ENCODE results near the gene IQCB1.
"Not testable (repeated sequence)": the region's sequence is repeated elsewhere in the genome, so short reads cannot be mapped to it uniquely, and the experiment has no call there.

IQCB1 gene

DNA sequence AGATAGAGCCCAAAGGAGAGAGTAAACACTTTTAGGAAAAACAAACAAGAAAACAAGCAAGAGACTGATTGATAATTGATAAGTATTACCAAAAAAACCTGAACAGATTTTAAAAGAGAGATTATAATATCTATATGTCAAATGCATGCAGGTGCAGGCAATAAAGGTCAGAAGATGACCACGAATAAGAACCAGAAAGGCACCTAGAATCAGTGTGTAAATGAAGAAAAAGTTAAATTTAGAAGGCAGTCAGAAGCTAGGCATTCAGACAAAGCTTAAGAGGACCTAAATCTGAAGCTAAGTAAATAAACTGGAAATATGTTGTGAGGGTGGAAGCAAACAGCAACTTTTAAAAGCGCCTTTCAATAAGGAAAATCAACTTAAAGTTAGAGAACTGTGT lies 16.3 kb downstream of the IQCB1 start:
- in situ Hi-C loops (cut with MboI; ENCODE audit: low sequenced_read_pairs) = no loop called here

DNA sequence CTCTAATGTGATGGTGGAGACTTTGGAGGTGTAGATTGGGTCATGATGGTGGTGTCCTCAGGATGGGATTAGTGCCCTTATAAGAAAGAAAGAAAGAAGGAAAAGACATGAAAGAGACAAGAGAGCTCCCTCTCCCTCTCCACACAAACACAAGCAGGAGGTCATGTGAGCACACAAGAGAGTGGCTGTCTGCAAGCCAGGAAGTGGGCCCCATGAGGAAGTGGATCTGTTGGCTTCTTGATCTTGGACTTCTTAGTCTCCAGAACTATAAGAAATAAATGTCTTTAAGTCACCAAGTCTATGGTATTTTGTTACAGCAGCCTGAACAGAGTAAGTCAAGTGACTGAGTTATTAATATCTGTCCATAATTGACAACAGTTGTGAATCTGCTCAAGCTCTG lies 17.1 kb downstream of the IQCB1 start:
- in situ Hi-C loops (cut with MboI; ENCODE audit: low sequenced_read_pairs) = no loop called here

DNA sequence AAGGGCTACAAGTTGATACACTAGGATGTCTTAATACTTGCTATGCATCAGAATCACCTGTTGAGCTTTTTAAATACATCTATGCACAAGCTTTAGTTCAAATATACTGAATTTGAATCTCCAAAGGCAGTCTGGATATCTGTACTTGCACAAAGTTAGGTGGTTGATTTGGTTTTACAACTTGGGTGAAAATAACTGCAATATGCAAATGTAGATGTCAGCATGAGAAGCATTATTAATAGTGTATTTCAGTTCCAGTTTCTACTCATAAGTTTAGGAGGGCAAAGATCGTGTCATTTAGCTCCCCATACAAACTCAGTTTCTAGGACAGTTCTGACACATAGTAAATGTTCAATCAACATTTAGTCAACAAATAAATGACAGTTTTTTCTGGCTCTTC lies 25.6 kb downstream of the IQCB1 start:
- in situ Hi-C loops (cut with MboI; ENCODE audit: low sequenced_read_pairs) = no loop called here

DNA sequence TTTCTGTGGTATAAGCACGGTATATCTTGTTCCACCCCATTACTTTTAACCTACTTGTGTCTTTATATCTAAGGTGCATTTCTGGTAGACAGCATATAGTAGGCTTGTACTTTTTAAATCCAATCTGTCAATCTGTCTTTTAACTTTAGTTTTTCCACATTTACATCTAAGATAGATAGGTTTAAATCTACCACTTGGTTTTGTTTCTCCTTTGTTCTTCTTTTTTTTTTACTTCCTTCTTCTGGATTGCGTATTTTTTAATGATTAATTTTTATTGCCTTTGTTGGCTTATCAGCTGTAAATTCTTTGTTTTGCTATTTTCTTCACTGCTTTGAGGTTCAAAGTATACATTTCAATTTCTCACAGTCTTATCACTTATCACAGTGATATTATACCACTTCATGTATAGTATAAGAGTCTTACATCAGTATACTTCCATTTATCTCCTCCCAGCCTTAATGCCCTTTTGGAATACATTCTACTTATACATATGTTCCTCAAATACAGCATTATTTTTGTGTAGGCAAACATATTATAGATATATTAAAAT lies 31.0 kb downstream of the IQCB1 start:
- in situ Hi-C loops (cut with MboI; ENCODE audit: low sequenced_read_pairs) = no loop called here

DNA sequence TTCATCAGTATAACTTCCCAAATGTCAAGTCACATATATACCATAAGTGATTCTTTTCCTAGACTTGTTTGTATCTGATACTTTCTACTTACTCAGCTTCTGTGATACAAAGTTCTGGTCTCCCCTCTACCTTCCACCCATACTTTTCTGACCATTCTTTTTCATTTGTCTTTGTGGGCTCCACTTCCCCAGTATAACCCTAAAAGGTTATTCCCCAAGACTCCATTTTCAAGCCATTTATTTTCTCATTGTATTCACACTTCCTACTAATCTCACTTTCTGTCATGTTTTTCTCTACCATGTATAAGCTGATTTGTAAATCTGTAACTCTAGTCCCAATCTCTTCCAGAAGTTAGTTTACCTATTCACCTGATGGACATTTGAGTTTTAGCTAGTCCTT lies 34.0 kb downstream of the IQCB1 start:
- in situ Hi-C loops (cut with MboI; ENCODE audit: low sequenced_read_pairs) = no loop called here

DNA sequence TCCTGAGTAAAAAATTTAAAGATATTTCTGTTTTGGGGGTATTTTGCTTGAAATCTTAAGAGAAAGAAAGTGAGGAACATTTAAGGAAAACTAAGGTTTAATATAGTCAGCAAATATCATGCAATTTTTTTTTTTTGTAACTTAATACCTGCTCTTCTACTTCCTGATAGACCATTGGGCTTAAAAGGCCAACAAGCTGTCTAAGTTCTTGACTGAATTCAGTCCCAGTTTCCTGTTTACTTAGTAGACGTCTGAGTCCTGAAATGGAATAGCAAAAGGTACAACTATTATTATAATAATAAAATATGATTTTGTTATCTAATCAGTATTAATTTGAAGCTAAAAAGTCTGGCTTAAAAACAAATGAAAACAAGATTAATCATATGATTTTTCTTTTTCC lies 37.9 kb downstream of the IQCB1 start:
- in situ Hi-C loops (cut with MboI; ENCODE audit: low sequenced_read_pairs) = no loop called here

DNA sequence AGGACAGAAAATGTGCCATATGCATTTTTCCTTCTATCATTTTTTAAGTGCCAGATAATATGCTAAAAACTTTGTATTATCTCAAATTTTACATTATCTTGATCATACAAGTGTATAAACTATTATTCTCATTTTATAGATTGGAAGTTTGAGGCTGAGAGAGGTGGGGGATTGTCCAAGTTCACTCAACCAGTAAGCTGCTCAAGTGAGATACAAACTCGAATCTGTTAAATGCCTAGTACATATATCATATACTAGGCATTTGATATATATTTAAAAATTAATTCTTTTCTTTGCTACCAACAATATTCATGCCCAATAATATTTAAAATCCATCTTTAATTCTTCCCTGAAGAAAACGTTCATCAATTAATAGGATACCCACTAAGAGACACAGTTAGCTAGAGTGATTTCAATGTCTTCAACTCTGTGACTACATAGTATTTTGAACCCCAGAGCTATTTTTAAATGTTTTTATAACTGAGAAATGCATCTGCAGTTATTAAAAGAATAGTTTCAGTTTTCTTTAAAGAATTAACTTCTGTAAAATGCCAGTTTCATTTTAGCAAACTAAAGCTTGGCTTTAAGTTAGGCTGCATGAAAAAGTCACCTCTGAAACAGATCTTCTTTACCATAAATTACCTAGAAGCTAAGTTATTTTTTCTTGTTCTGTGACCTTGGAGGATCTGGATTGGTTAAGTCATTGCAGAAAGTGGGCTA lies 40.4 kb downstream of the IQCB1 start:
- in situ Hi-C loops (cut with MboI; ENCODE audit: low sequenced_read_pairs) = no loop called here

DNA sequence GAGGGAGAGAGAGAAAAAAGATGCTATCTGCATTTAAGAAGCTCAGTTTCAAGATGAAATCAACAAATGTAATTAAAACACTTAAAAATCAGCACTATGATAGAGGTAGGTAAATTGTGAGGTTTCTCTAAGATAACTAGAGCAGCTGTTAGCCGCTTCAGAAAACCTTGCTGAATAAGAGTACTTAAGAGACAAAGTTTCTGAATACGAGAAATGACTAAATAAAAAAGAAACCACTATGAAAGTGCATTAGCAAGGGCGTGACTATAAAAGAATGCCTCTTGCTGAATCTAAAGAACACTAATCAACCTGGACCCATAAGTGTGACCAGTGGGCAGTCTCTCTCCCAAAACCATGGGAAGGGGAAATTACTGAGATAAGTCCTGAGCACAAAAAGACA lies 41.8 kb downstream of the IQCB1 start:
- in situ Hi-C loops (cut with MboI; ENCODE audit: low sequenced_read_pairs) = no loop called here

DNA sequence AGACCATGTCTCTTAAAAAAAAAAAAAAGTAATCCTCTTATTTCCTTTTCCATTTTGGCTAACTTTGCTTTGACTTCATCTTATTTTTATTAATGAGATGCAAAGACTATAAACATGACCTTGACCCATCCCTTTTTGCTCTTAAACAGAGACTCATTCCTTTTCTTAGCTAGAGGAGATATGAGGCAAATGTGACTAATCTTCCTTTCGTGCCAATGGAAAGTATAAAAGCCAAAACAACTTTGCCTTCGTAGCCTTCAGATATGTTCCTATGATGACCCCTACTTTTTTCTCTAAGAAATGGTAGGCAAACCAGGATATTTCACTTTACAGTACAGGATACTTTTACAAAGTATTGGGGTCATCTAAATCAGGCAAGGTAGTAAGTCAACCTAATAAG lies 48.4 kb downstream of the IQCB1 start:
- in situ Hi-C loops (cut with MboI; ENCODE audit: low sequenced_read_pairs) = no loop called here

DNA sequence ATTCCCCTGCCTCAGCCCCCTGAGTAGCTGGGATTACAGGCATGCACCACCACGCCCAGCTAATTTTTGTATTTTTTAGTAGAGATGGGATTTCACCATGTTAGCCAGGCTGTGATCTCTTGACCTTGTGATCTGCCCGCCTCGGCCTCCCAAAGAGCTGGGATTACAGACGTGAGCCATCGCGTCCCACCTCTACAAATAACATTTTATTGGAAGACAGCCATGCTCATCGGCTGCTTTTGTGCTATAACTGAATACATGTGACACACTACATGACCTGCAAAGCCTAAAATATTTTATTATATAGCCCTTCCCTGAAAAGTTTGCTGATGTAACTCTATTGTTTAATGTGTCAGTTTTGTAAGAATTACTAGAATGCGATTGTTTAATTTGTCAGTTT lies 52.1 kb downstream of the IQCB1 start:
- in situ Hi-C loops (cut with MboI; ENCODE audit: low sequenced_read_pairs) = not testable (repeated sequence)

DNA sequence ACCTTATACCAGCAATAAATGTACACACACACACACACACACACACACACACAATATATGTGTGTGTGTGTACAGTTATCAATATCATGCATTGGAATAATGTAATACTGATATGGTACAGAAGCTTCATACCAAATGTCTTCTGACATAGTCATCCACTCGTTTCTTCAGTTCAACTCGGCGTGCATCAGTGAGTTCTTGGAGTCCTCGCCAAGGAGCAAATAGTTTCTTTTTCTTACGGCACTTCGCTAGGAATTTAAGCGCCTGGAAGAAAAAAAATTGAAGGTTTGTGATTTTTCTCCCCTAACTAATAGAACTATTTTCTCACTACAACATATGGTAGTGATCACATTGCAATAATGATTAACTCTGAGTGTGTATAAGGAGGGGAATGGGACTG lies 53.2 kb downstream of the IQCB1 start:
- in situ Hi-C loops (cut with MboI; ENCODE audit: low sequenced_read_pairs) = no loop called here

DNA sequence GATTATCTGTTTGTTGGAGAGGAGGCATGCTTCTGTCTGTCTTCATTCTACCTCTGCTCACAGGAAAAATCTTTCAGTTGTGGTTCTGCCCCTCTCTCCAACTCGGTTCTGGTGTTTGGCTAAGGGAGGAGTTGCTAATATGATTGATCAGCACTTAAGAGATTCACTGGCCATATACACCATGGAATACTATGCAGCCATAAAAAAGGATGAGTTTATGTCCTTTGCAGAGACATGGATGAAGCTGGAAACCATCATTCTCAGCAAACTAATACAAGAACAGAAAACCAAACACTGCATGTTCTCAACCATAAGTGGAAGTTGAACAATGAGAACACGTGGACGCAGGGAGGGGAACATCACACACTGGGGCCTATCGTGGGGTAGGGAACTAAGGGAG lies 59.8 kb downstream of the IQCB1 start:
- in situ Hi-C loops (cut with MboI; ENCODE audit: low sequenced_read_pairs) = not testable (repeated sequence)

DNA sequence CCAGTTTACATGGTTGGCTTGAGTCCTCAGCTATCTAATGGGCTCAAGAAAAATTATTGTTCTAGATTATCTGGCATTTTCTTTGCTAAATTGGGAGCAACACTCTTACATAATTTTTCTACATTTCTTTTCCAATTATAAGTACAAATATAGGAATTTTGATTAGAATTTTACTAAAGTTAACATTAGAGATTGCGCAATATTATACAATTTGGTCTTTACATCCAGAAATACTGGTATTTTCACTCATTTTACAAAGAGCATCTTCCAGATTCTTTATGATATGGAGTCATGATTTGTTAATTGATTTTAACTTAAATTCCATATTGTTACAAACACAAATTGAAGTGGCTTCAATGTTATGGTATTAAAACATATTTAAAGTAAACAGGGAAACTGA lies 65.6 kb downstream of the IQCB1 start:
- in situ Hi-C loops (cut with MboI; ENCODE audit: low sequenced_read_pairs) = no loop called here

DNA sequence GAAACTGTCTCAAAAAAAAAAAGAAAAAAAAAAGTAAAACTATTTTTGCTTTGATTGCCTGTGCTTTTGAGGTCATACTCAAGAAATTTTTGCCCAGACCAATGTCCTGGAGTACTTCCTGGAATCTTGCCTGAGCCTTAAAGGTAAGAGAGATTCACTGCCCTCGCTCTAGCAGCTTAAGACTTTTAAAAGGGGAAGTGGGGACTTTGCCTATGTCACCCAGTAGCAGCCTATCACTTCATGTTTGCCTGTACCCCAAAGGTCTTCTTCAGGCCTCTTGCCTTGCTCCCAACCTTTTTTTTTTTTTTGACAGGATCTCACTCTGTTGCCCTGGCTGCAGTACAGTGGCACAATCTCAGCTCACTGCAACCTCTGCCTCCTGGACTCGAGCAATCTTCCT lies 66.4 kb downstream of the IQCB1 start:
- in situ Hi-C loops (cut with MboI; ENCODE audit: low sequenced_read_pairs) = no loop called here

DNA sequence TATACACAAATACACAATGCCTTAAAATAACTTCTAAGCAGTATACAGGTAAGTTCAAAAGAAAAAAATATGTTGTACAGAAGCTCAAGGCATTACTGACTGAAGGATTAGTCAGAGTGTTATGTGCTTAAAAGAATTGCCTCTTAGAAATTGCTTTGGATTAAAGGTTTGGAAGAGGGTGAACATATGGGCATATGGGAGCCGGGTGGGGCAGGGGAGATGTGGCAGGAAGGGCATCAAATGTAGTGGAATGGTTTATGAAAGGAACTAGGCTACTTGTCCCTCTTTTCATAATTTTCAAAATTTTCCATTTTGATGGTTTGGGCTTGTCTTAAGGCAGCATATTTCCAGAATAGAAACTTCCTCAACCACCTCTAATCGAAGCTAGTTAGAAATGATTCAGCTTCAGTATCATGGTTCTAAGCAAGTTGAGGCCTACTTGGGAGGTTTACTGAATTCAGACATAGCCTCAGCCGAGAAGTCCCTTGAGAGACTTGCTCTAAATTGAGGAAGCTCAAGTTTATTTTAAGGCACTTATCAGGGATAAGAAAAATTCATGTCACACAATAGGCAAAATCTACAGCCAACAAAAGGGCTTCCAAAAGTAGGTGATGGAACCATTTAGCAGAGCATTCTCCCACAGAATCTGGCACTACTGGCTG lies 75.2 kb downstream of the IQCB1 start:
- in situ Hi-C loops (cut with MboI; ENCODE audit: low sequenced_read_pairs) = no loop called here

DNA sequence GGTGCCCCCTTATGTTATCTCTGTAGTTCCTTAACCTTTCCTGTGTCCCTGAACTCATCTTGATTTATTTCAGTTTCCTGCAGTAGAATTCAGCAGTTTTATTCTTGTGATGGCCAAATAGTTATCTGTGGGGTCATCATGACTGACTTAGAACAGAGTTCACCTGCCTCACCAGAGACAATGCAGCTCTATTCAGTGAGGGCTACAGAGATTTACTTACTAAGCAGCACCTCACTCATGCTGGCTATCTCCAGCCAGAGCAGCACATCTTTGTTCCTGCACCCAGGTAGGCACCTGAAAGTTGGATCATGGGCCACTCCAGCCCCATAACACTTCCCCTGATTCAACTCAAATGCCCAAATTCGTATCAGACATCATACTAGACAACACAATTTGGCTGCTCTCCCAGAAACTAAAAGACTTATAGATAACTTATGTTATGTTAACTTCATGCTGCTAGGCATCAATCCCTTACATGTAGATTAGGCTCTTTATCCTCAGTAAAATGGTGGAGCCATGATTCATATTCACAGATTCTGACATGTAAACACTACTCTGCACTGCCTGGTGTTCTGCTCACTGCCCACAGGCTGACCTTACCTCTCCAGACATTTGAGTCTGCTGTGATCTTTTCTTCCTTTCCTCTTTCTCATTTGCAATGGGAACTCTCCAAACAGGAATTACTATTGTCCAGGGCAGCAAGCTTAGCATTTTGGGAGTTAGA lies 76.0 kb downstream of the IQCB1 start:
- in situ Hi-C loops (cut with MboI; ENCODE audit: low sequenced_read_pairs) = no loop called here

DNA sequence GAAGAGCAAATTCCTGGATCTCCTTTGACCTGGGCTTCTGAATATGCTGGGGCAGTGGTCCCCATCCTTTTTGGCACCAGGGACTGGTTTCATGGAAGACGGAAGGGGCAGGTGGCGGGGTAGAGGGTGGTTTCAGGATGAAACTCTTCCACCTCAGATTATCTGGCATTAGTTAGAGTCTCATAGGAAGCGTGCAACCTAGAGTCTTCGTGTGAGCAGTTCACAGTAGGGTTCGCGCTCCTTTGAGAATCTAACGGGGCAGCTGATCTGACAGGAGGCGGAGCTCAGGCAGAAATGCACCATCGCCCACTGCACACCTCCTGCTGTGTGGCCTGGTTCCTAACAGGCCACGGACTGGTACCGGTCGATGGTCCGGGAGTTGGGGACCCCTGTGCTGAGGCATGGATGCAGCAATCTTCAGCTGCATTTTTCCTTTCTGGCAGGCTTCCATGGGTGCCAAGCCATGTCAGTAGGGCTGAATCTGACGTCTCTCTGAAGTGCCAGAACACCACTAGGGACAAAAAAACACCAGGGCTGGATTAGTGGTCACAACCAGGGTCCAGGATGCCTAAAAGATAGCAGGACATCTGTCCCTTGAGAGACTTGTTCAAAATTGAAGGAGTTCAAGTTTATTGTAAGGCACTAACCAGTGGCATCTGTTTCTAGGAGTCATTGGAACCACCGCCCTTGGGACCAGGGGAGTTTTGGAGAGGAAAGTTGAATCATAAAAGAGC lies 76.9 kb downstream of the IQCB1 start:
- in situ Hi-C loops (cut with MboI; ENCODE audit: low sequenced_read_pairs) = no loop called here

DNA sequence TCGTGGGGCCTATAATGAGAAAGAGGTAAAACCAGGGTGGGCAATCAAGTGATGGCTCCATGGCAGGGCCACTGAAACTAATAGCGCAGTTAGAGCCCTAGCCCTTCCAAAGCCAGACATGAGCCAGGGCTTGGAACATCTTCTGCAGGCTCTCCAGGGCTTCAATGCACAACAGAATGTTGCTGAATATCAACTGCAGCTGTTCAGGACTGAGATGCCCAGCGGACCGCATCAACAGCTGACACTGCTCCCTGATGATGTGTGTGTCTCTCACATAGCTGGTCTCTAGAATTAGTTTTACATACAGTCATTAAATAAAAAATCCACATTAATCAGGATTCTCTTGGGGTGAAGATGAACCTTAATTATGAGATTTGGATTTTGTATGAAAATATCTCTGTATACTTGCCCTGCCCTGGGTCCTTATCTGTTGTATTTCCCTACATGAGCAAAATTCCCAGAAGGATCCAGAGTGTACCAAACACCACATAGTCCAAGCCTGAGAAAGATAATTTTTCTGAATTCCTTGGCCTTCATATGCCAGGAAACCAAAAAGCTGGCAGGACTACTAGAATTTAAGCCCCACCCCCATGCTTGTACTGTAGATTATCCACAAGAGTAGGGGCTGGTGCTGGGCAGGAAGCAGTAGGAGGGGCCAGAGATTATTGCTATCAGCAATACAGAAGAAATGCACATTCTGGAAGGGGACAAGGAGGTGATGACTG lies 77.6 kb downstream of the IQCB1 start:
- in situ Hi-C loops (cut with MboI; ENCODE audit: low sequenced_read_pairs) = no loop called here

DNA sequence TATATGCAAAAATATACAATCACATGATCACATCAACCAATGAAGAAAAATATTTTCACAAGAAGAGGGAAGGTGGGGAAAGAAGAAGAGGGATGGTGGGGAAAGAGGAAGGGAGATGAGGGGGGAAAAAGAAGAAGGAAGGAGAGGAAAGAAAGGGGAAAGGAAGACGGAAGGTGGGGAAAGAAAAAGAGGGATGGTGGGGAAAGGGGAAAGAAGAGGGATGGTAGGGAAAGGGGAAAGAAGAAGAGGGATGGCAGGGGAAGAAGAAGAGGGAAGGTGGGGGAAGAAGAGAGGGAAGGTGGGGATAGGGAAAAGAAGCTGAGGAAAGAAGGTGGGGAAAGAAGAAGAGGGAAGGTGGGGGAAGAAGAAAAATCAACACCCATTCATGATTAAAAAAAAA lies 82.1 kb downstream of the IQCB1 start:
- in situ Hi-C loops (cut with MboI; ENCODE audit: low sequenced_read_pairs) = no loop called here

DNA sequence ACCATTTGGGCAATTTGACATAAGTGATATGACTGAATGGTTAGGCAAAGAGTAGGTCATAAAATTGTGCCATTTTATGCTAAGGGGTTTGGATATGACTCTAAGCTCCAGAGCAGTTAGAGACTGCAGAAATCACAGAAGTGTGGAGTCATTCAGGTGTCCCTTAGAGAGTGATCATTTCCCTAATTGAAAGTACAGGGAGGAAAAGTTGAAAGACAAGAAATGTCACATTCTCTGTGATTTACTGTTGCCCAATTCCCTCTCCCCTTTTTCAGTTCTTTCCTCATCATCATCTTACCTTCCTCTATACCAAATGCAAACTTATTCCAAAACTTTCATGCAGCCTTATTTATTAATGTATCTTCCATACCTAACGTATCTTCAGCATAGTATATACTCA lies 82.6 kb downstream of the IQCB1 start:
- in situ Hi-C loops (cut with MboI; ENCODE audit: low sequenced_read_pairs) = no loop called here

DNA sequence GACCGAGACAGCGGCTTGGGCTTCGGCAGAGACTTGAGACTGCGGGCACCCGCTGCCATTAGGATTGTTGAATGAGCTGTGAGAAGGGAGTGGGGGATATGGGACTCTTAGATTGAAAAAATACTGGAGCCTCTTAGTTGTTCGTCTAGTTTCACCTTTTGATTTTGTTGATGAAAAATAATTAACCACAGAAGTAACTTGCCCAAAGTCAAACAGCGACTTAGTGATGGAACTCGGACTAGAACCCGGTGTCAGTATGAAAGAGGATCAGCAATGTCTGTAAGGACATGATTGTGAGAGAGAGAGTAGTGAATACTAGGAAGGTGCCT lies 84.8 kb downstream of the IQCB1 start:
- in situ Hi-C loops (cut with MboI; ENCODE audit: low sequenced_read_pairs) = no loop called here
